Spleen (tissue), 11 donors: ENCODE measurements around the gene DMAC2. TPM values are rescaled to one million over a fixed set of nuclear protein-coding genes. Genes with fewer than 3 reads are reported as not detected.
A peak's percentile ranks its signal among the peaks of the same experiment; 100 is the strongest.

Source experiments
- DNase-seq: peaks from one replicate; pipeline ENCODE4 v3.0.0-alpha.2; 2020
- H3K27ac ChIP-seq, 8 donors: fragments of 200-600 bp; sonication (generic) in 7 of 8; 1 replicate in 4 of 8; 2 replicates in 4 of 8; pipeline versions ENCODE4 v1.5.0 to v1.8.0; 2016 to 2021; ENCODE audit warnings: inconsistent platforms in 4 of 8, mild to moderate bottlenecking in 4 of 8, moderate library complexity in 1 of 8
- H3K27me3 ChIP-seq, 7 donors: fragments of 200-600 bp; sonication (generic) in 6 of 7; replicated peaks in 1 of 7; 1 replicate in 4 of 7; 2 replicates in 3 of 7; pipeline versions ENCODE4 v1.5.0 to v1.8.0; 2016 to 2021; ENCODE audit warnings: inconsistent platforms in 3 of 7, mild to moderate bottlenecking in 1 of 7
- H3K36me3 ChIP-seq, 6 donors: fragments of 200-600 bp; sonication (generic) in 5 of 6; 1 replicate in 4 of 6; 2 replicates in 2 of 6; pipeline versions ENCODE4 v1.5.0 to v1.8.0; 2016 to 2021; ENCODE audit warnings: inconsistent platforms in 2 of 6
- H3K4me1 ChIP-seq, 6 donors: fragments of 200-600 bp; sonication (generic) in 5 of 6; 1 replicate in 3 of 6; 2 replicates in 3 of 6; pipeline versions ENCODE4 v1.5.0 to v1.8.0; 2016 to 2021; ENCODE audit warnings: inconsistent platforms in 3 of 6
- H3K4me3 ChIP-seq, 8 donors: fragments of 200-600 bp; sonication (generic) in 7 of 8; 1 replicate in 4 of 8; 2 replicates in 4 of 8; pipeline versions ENCODE4 v1.5.0 to v1.8.0; 2016 to 2021; ENCODE audit warnings: inconsistent platforms in 4 of 8, mild to moderate bottlenecking in 4 of 8, moderate library complexity in 2 of 8
- H3K9me3 ChIP-seq, 8 donors: fragments of 200-600 bp; sonication (generic) in 7 of 8; 1 replicate in 4 of 8; 2 replicates in 4 of 8; pipeline versions ENCODE4 v1.5.0 to v1.8.0; 2016 to 2021; ENCODE audit warnings: inconsistent platforms in 4 of 8
- CTCF ChIP-seq, 11 experiments: fragments of 200-600 bp in 7 of 11; fragments of 450-650 bp in 4 of 11; sonication (generic) in 4 of 11; IDR thresholded peaks in 8 of 11; conservative IDR thresholded peaks in 3 of 11; 1 replicate in 7 of 11; 2 replicates in 4 of 11; pipeline versions ENCODE4 v1.4.0 to v1.8.0; 2016 to 2021; ENCODE audit warnings: antibody characterized with exemption in 11 of 11, inconsistent platforms in 4 of 11, mild to moderate bottlenecking in 1 of 11
- POLR2A ChIP-seq, 3 donors: fragments of 450-650 bp; IDR thresholded peaks; one replicate each; pipeline ENCODE4 v1.5.1; 2017; ENCODE audit warnings: antibody characterized with exemption in 3 of 3, mild to moderate bottlenecking in 1 of 3
- POLR2AphosphoS5 ChIP-seq, 3 donors: sonication (generic); formaldehyde crosslinking; IDR thresholded peaks; one replicate each; pipeline ENCODE4 v1.5.1; 2017; ENCODE audit warnings: antibody characterized with exemption in 3 of 3
- WGBS, 5 donors: extraction: QIAGEN DNeasy Blood & Tissue Kit in 3 of 5; methylation state at CpG; one replicate each; pipeline versions ENCODE4 v1.1.5 to v1.1.7; 2013 to 2018; 5-methylcytosine and 5-hydroxymethylcytosine counted together
- intact Hi-C: fragments of 100-400 bp; cut with DNase I; formaldehyde crosslinking; loops from one replicate; pipeline ENCODE4 v1.15.0; 2023; ENCODE audit warnings: low total_unique reads
- polyA plus RNA-seq, 3 donors: library from polyadenylated mRNA; stranded (reverse); fragments of 200-250 nt; gene quantifications; one replicate each; pipeline ENCODE4 v1.2.1, GENCODE V29; 2013
- total RNA-seq, 7 donors: library from RNA; depleted of rRNA in 3 of 7; stranded (reverse); fragments of >200 nt in 3 of 7; fragmentation: NEBNext Ultra II Directional in 4 of 7; extraction: Animal tissue kit (Norgen Biotek cat#: 25700) in 4 of 7; gene quantifications; one replicate each; pipeline versions ENCODE4 v1.1.0 to v1.2.1, GENCODE V29; 2016 to 2021
- donor health status: healthy with polysubstance abuse.
- donor health status: DM: no; HTN: no; CAD: no; lungs with moderate emphysema.
- donor health status: DM: no; HTN: no; CAD: no.
- donor health status: Bipolar disorder and iron deficiency.
- donor health status: healthy.
- donor health status: DM: no; HTN: no; CAD: no.
- donor health status: DM: yes; HTN: yes; CAD: no.

The DMAC2 gene
- total and polyA plus RNA-seq, 10 donors, result 19.2 to 36.5 (median 30.1) TPM

DNA sequence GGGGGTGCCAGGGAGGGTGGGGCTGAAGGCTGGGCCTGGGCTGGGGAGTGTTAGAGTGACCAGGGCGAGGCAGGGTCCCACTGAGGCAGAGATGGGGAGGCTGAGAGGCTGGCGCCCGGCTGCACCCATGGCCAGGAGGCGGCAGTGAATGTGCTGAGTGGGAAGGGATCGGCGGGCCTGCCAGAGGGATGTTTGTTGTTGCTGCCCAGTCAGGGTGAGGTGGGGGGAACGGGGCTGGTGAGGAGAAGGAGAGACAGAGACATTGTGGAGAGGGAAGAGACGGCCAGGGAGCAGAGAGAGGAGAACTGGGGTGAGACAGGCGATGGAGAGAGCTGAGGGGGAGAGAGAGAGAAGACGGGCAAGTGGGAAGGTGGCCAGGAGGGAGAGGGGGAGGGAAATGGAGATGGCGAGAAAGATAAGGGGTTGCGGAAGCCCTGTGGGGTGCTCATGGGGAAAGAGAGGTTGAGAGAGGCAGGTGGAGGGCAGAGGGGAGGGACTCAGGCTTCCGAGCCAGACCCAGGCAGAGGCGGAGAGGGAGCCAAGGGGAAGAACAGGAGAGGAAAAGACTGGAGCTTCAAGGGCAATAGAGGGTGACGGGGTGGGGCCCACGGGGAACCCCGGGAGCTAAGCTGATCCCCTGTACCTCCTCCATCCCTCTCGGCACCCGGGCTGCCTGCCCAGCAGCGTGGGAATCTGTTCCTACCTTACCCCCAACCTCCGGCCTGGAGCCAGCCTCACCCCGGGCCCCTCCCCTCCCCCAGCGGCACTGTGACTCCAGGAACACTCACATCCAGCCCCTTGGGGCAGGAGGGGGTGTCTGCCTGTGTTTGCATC is 11.8 kb downstream of the DMAC2 start:
- H3K4me3 ChIP-seq, result peak overlapping the region in 7 of 8 donors; percentile 20 to 67 (median 43)
- no peak for DNase-seq
- intact Hi-C loops, result no loop called here
- peak overlapping the region; percentile 48 to 93 (median 84) for H3K27ac ChIP-seq
- WGBS, 5 donors, result 4 to 18% (median 11%) methylated on average over 20 to 23 of the region's 23 CpGs
- peak in 2 of 3 donors; percentile 23 to 24 for TF ChIP-seq POLR2AphosphoS5 (IDR thresholded peaks at IDR 0.05)
- no peak for TF ChIP-seq CTCF (IDR thresholded peaks at IDR 0.05 in 8 of 11, conservative IDR thresholded peaks at IDR 0.05 in 3 of 11)
- TF ChIP-seq POLR2A (IDR thresholded peaks at IDR 0.05), result no peak
- H3K27me3 ChIP-seq, result no peaks in the 10 kb centered on the region
- peaks cover 15 to 77% (median 45%) of the 10 kb centered on the region in 6 donors for H3K4me1 ChIP-seq
- H3K9me3 ChIP-seq, result no peaks in the 10 kb centered on the region
- H3K36me3 ChIP-seq, result peaks cover 0 to 69% (median 51%) of the 10 kb centered on the region in 6 donors

DNA sequence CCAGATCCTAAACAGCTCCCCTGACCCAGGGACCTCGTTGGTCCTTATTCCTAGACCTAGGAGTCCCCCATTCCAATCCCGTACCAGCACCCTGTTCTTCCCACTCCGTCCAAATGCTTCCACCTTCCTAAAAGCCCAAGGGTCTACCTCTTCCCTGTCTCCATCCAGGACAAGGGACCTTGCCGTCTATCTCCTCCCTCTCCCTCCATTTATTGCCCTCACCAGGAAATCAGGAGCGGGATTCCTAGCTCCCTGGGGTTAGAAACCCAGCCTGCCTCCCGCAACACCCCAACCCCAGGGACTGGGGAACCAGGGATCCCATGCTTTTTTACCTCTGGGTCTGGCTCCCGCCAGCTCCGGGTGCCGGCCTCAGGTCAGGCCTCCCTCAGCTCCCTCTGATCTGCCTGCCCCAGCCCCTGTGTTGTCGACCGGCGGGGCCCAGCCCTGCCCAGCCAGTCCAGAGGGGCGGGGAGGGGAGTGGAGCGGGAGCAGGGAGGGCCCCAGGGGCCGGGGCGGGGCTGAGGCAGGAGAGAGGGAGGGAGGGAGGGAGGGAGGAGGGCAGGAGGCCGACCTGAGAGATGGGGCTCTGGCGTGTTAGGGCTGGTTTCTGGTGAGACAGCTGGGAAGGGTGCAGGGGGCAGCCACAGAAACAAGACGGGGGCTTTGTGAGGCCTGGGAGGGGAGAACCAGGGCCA is 12.6 kb downstream of the DMAC2 start, which contains the start of gene B3GNT8:
Gene B3GNT8, minus strand, starts transcription at position 423 of the 695 bp plus-strand sequence. CDS start 596 bp downstream, outside the sequence.
- Histone ChIP-seq H3K36me3 (peaks cover 0 to 69% (median 55%) of the 10 kb centered on the region in 6 donors), H3K27me3 (no peaks in the 10 kb centered on the region), H3K4me3 (peak within 1 kb of the TSS; percentile 28 to 67 (median 42)), H3K4me1 (peaks cover 15 to 84% (median 45%) of the 10 kb centered on the region in 6 donors), H3K27ac (peak within 1 kb of the TSS; percentile 48 to 93 (median 84)), H3K9me3 (no peaks in the 10 kb centered on the region)
- 19 to 32% (median 22%) methylated on average over 17 to 19 of the region's 19 CpGs for WGBS, 5 donors
- intact Hi-C loops, result no loop called here
- TF ChIP-seq POLR2A (IDR thresholded peaks at IDR 0.05) (no peak), POLR2AphosphoS5 (IDR thresholded peaks at IDR 0.05) (peak; percentile 64 to 85 (median 77))
- peak; percentile 94 for DNase-seq

- Histone ChIP-seq H3K4me3 (peak overlapping the region; percentile 28 to 67 (median 42)), H3K36me3 (peaks cover 0 to 69% (median 49%) of the 10 kb centered on the region in 6 donors), H3K27me3 (no peaks in the 10 kb centered on the region), H3K9me3 (no peaks in the 10 kb centered on the region), H3K27ac (peak overlapping the region in 7 of 8 donors; percentile 77 to 93 (median 85)), H3K4me1 (peaks cover 15 to 86% (median 43%) of the 10 kb centered on the region in 6 donors)
- intact Hi-C loops, result no loop called here
- no peak for DNase-seq
- no peak for TF ChIP-seq POLR2AphosphoS5 (IDR thresholded peaks at IDR 0.05)
- no peak for TF ChIP-seq CTCF (IDR thresholded peaks at IDR 0.05 in 8 of 11, conservative IDR thresholded peaks at IDR 0.05 in 3 of 11)
- TF ChIP-seq POLR2A (IDR thresholded peaks at IDR 0.05), result no peak
- 79 to 91% (median 85%) methylated on average over 20 to 36 of the region's 36 CpGs for WGBS, 5 donors
These were observed 13.4 kb downstream of the DMAC2 start for GRCh38 chr19:41426116-41426841.
